ENCODE data around the gene RAPSN.

DNA sequence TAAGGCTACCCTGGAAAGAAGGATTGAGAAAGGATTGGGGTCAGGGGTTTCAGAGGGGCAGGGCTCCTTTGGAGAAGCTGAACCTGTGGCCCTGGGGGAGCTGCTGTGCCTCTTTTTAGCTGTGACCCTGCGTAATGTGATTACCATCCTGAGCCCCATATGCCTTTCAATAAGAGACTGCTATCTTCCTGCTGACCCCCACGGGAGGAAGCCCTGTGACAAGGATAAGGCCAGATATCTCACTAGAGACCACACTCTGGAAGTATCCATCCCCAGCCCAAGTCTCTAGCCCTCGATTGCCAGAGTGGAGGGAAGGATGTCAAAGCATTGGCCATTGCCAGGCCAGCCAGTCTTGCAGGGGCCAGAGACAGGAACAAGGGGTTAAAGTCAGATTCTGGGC lies 45.4 kb downstream of the RAPSN start:
- TF ChIP-seq POLR2A (IDR thresholded peaks at IDR 0.05; ENCODE audit: low read length) (no peak), GATA1 (IDR thresholded peaks at IDR 0.05; ENCODE audit: low read depth, low read length) (no peak)
